ENCODE data around the gene MS4A15.

- TF ChIP-seq, protein P1, sequence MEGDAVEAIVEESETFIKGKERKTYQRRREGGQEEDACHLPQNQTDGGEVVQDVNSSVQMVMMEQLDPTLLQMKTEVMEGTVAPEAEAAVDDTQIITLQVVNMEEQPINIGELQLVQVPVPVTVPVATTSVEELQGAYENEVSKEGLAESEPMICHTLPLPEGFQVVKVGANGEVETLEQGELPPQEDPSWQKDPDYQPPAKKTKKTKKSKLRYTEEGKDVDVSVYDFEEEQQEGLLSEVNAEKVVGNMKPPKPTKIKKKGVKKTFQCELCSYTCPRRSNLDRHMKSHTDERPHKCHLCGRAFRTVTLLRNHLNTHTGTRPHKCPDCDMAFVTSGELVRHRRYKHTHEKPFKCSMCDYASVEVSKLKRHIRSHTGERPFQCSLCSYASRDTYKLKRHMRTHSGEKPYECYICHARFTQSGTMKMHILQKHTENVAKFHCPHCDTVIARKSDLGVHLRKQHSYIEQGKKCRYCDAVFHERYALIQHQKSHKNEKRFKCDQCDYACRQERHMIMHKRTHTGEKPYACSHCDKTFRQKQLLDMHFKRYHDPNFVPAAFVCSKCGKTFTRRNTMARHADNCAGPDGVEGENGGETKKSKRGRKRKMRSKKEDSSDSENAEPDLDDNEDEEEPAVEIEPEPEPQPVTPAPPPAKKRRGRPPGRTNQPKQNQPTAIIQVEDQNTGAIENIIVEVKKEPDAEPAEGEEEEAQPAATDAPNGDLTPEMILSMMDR (IDR thresholded peaks at IDR 0.05): no peak
- TF ChIP-seq MYC (IDR thresholded peaks at IDR 0.05; ENCODE audit: borderline replicate concordance, low read length) (no peak), HDAC2 (IDR thresholded peaks at IDR 0.05) (no peak), PHF8 (IDR thresholded peaks at IDR 0.05; ENCODE audit: borderline replicate concordance, low read depth) (no peak), POLR2A (IDR thresholded peaks at IDR 0.05; ENCODE audit: low read length) (no peak), EP300 (IDR thresholded peaks at IDR 0.05) (no peak), POLR2AphosphoS2 (conservative IDR thresholded peaks at IDR 0.05; ENCODE audit: low read length) (no peak), RAD21 (conservative IDR thresholded peaks at IDR 0.05 in 1 of 2, IDR thresholded peaks at IDR 0.05 in 1 of 2) (no peak)
These were observed 41.4 kb downstream of the MS4A15 start for GRCh38 chr11:60797846-60798630.

All from A549 (cell line).